ENCODE results near the gene NCAPG. TPM values are rescaled to one million over a fixed set of nuclear protein-coding genes. Genes with fewer than 3 reads are reported as not detected.
"Not testable (repeated sequence)": the region's sequence is repeated elsewhere in the genome, so short reads cannot be mapped to it uniquely, and the experiment has no call there.

Gene NCAPG
- total RNA-seq, 1 donor from 2014 or later: 211 TPM

DNA sequence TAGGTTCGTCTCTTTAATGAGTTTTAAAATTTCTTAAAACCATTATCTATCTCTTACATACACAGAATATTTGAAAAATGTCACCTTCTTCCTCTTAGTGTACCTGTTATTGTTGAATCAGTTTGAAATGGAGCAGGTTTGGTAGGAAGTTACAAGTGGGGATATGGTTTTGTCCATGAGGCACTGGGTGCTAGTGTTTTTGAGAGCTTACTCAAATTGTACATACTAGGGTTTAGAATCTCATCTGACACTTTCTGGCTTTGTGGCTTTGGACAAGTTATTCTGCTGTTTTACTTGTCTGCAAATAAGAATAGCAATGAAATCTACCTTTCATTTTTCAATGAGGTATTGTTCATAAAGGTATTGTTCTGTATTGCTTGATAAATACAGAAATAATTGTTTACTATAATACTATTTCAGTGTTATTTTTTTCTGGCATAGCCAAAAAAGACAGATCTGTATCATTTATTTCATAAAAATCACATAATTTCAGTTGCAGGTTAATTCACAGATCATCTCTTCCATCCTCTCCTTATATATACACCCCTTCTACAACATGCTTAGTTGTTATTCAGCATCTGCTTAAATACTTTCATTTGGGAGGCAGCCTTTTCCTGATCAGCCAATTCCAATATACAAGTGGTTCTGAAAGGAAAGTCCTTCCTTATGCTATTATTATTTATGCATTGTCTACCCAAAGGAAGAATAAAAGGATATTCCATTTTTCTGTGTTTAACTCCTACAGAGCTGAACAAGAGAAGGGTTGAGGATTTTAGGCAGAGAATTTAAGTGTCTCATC is 13.3 kb downstream of the NCAPG start:
- no peak overlapping the region for H3K27ac Mint-ChIP-seq

DNA sequence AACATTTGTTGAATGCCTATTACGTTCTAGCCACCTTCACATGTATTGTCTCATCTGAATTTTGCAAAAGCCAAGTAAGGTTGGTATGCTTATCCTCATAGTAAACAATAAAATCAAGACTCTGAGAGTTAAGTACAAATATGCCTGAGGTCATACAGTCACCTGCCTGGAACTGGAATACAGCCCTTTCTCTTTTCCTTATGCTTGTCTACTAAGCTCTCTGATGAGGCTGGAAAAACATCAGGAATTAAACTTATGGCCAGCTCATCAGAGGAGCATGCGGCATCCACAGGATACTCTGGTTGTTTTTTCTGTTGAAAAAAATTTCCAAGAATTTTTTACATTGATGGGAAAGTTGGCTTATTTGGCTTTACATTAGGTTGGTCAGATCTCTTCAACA is 35.5 kb downstream of the NCAPG start:
- Histone ChIP-seq H3K36me3 (peaks cover 31% of the 10 kb centered on the region), H3K27me3 (no peaks in the 10 kb centered on the region), H3K9me3 (ENCODE audit: low read depth) (peaks cover 3% of the 10 kb centered on the region), H3F3A (ENCODE audit: low read depth) (peaks cover 21% of the 10 kb centered on the region), H3K4me2 (no peak overlapping the region), H3K9ac (no peak overlapping the region), H3K4me1 (no peaks in the 10 kb centered on the region), H3K79me2 (ENCODE audit: low read depth) (no peaks in the 10 kb centered on the region), H3K4me3 (no peak overlapping the region), H4K20me1 (ENCODE audit: low read depth) (no peaks in the 10 kb centered on the region), H3K27ac (no peak overlapping the region), H2AFZ (replicated peaks) (no peak overlapping the region)
- H3K9me3 Mint-ChIP-seq: peaks cover 15% of the 10 kb centered on the region
- no peak overlapping the region for H3K27ac Mint-ChIP-seq
- no peaks in the 10 kb centered on the region for H3K27me3 Mint-ChIP-seq (ENCODE audit: insufficient read depth, low read depth)
- peaks cover 55% of the 10 kb centered on the region for H3K36me3 Mint-ChIP-seq
- no peak overlapping the region for H3K4me3 Mint-ChIP-seq
- no peak for DNase-seq (ENCODE audit: low spot score)
- H3K4me1 Mint-ChIP-seq: no peaks in the 10 kb centered on the region
- TF ChIP-seq EZH2 (IDR thresholded peaks at IDR 0.05) (no peak), EZH2phosphoT487 (IDR thresholded peaks at IDR 0.05) (no peak)
- TF ChIP-seq, protein P1, sequence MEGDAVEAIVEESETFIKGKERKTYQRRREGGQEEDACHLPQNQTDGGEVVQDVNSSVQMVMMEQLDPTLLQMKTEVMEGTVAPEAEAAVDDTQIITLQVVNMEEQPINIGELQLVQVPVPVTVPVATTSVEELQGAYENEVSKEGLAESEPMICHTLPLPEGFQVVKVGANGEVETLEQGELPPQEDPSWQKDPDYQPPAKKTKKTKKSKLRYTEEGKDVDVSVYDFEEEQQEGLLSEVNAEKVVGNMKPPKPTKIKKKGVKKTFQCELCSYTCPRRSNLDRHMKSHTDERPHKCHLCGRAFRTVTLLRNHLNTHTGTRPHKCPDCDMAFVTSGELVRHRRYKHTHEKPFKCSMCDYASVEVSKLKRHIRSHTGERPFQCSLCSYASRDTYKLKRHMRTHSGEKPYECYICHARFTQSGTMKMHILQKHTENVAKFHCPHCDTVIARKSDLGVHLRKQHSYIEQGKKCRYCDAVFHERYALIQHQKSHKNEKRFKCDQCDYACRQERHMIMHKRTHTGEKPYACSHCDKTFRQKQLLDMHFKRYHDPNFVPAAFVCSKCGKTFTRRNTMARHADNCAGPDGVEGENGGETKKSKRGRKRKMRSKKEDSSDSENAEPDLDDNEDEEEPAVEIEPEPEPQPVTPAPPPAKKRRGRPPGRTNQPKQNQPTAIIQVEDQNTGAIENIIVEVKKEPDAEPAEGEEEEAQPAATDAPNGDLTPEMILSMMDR (IDR thresholded peaks at IDR 0.05): no peak

More for the DNA sequence above, 13.3 kb downstream of the NCAPG start:
- H3K4me3 Mint-ChIP-seq: no peak overlapping the region
- no peaks in the 10 kb centered on the region for H3K27me3 Mint-ChIP-seq (ENCODE audit: insufficient read depth, low read depth)
- H3K4me3 ChIP-seq: no peak overlapping the region
- no peak overlapping the region for H2AFZ ChIP-seq (replicated peaks)
- H3K4me1 ChIP-seq: no peaks in the 10 kb centered on the region
- peaks cover 8% of the 10 kb centered on the region for H4K20me1 ChIP-seq (ENCODE audit: low read depth)
- H3K36me3 ChIP-seq: peaks cover 61% of the 10 kb centered on the region
- H3K4me1 Mint-ChIP-seq: no peaks in the 10 kb centered on the region
- DNase-seq (ENCODE audit: low spot score): no peak
- H3F3A ChIP-seq (ENCODE audit: low read depth): no peaks in the 10 kb centered on the region
- H3K9ac ChIP-seq: no peak overlapping the region
- peaks cover 98% of the 10 kb centered on the region for H3K79me2 ChIP-seq (ENCODE audit: low read depth)
- TF ChIP-seq EZH2 (IDR thresholded peaks at IDR 0.05) (no peak), EZH2phosphoT487 (IDR thresholded peaks at IDR 0.05) (no peak)
- TF ChIP-seq, protein P1 (IDR thresholded peaks at IDR 0.05): no peak
- H3K9me3 Mint-ChIP-seq: no peaks in the 10 kb centered on the region
- no peak overlapping the region for H3K27ac ChIP-seq
- H3K9me3 ChIP-seq (ENCODE audit: low read depth): no peaks in the 10 kb centered on the region
- H3K27me3 ChIP-seq: no peaks in the 10 kb centered on the region
- H3K4me2 ChIP-seq: no peak overlapping the region
- H3K36me3 Mint-ChIP-seq: peaks cover 37% of the 10 kb centered on the region

DNA sequence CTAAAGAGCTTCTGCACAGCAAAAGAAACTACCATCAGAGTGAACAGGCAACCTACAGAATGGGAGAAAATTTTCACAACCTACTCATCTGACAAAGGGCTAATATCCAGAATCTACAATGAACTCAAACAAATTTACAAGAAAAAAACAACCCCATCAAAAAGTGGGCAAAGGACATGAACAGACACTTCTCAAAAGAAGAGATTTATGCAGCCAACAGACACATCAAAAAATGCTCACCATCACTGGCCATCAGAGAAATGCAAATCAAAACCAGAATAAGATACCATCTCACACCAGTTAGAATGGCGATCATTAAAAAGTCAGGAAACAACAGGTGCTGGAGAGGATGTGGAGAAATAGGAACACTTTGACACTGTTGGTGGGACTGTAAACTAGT is 39.5 kb downstream of the NCAPG start:
- H3K27ac Mint-ChIP-seq; H3K27me3 ChIP-seq; H3K4me3 ChIP-seq; H2AFZ ChIP-seq (replicated peaks); H3K4me3 Mint-ChIP-seq; H3K79me2 ChIP-seq (ENCODE audit: low read depth); H4K20me1 ChIP-seq (ENCODE audit: low read depth); DNase-seq (ENCODE audit: low spot score); H3K9me3 ChIP-seq (ENCODE audit: low read depth); H3K9ac ChIP-seq; H3K4me1 Mint-ChIP-seq; H3K4me1 ChIP-seq; H3K27me3 Mint-ChIP-seq (ENCODE audit: insufficient read depth, low read depth); H3K36me3 ChIP-seq; H3K27ac ChIP-seq; H3K4me2 ChIP-seq: not testable (repeated sequence)
- H3K9me3 Mint-ChIP-seq: peaks cover 18% of the 10 kb centered on the region
- peaks cover 31% of the 10 kb centered on the region for H3K36me3 Mint-ChIP-seq
- H3F3A ChIP-seq (ENCODE audit: low read depth): peaks cover 11% of the 10 kb centered on the region

DNA sequence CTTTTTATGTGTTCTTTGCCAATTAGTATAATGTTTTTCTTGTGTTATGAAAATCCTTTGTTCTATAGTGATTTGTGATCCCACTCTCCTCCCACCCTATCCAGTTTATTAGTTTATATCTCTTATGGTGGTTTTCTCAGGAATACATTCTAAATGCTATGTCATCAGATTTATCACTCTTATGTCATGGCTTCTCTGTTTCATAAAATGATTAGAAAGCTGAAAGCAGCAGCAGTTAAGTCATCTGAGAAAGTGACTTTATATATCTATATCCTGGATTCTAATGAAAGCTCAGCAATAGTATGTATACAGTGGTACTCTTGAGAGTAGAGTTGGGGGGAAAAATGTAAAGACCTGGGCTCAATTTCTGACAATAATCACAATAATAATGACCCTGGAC is 41.2 kb downstream of the NCAPG start:
- DNase-seq (ENCODE audit: low spot score): no peak
- H3K27ac Mint-ChIP-seq: no peak overlapping the region
- H3K9me3 Mint-ChIP-seq: peaks cover 18% of the 10 kb centered on the region
- Histone ChIP-seq H3K4me1 (no peaks in the 10 kb centered on the region), H3K27me3 (no peaks in the 10 kb centered on the region), H3K36me3 (no peaks in the 10 kb centered on the region), H3K4me3 (no peak overlapping the region), H2AFZ (replicated peaks) (no peak overlapping the region), H3K27ac (no peak overlapping the region), H3K9me3 (ENCODE audit: low read depth) (peaks cover 3% of the 10 kb centered on the region), H3F3A (ENCODE audit: low read depth) (peaks cover 4% of the 10 kb centered on the region), H3K4me2 (no peak overlapping the region), H3K79me2 (ENCODE audit: low read depth) (no peaks in the 10 kb centered on the region), H3K9ac (no peak overlapping the region), H4K20me1 (ENCODE audit: low read depth) (no peaks in the 10 kb centered on the region)
- peaks cover 25% of the 10 kb centered on the region for H3K36me3 Mint-ChIP-seq
- H3K4me1 Mint-ChIP-seq: no peaks in the 10 kb centered on the region
- TF ChIP-seq EZH2 (IDR thresholded peaks at IDR 0.05) (no peak), EZH2phosphoT487 (IDR thresholded peaks at IDR 0.05) (no peak)
- TF ChIP-seq, protein P1 (IDR thresholded peaks at IDR 0.05): no peak
- no peak overlapping the region for H3K4me3 Mint-ChIP-seq
- H3K27me3 Mint-ChIP-seq (ENCODE audit: insufficient read depth, low read depth): no peaks in the 10 kb centered on the region

Data from neural progenitor cell (in vitro differentiated cells).